ENCODE measurements around the gene PIP4K2B.

Gene PIP4K2B

GRCh38 chr17:38719943-38720641, 79.3 kb downstream of the PIP4K2B start:
- DNase-seq, result no peak
- H3K36me3 ChIP-seq, result peaks cover 84% of the 10 kb centered on the region
- no peaks in the 10 kb centered on the region for H3K9me3 ChIP-seq (ENCODE audit: severe bottlenecking)
- H3K27ac ChIP-seq, result no peak overlapping the region
- H3K4me3 ChIP-seq (ENCODE audit: low read depth, low read length), result no peak overlapping the region
- TF ChIP-seq CTCF (IDR thresholded peaks at IDR 0.05; ENCODE audit: low read depth, low read length), result no peak
- H3K27me3 ChIP-seq (ENCODE audit: insufficient read depth, low read depth, severe bottlenecking), result no peaks in the 10 kb centered on the region

GRCh38 chr17:38719289-38719942, 79.9 kb downstream of the PIP4K2B start:
- H3K4me3 ChIP-seq (ENCODE audit: low read depth, low read length), result no peak overlapping the region
- H3K27me3 ChIP-seq (ENCODE audit: insufficient read depth, low read depth, severe bottlenecking), result no peaks in the 10 kb centered on the region
- H3K9me3 ChIP-seq (ENCODE audit: severe bottlenecking), result no peaks in the 10 kb centered on the region
- peaks cover 84% of the 10 kb centered on the region for H3K36me3 ChIP-seq
- no peak for TF ChIP-seq CTCF (IDR thresholded peaks at IDR 0.05; ENCODE audit: low read depth, low read length)
- H3K27ac ChIP-seq, result no peak overlapping the region
- DNase-seq, result no peak

DNA sequence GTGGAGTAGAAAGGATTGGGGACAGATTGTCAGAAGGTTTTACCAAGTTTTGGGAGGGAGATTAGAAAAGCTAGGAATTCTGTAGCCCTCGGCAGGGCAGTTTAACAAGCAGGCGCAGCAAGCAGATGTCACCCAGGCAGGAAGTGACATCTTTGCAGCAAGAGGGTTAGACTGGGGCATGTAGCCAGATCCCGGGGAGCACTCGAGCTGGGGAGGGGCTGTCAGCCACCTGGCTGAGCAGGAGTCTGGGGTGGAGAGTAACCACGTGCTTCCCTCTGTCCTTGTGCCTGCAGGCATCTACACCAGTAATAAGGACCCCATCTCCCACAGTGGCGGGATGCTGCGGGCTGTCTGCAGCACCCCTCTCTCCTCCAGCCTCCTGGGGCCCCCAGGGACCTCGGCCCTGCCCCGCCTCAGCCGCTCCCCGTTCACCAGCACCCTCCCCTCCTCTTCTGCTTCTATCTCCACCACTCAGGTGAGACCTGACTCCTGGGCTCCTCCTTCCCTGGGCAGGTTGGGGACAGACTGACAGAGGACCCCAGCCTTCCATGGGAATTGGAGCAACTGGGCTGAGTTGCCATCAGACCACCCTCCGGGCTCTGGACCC, 82.1 kb downstream of the PIP4K2B start:
- peaks cover 88% of the 10 kb centered on the region for H3K36me3 ChIP-seq

GRCh38 chr17:38716368-38717005, 82.9 kb downstream of the PIP4K2B start:
- no peak overlapping the region for H3K4me3 ChIP-seq (ENCODE audit: low read depth, low read length)
- no peak for DNase-seq
- H3K9me3 ChIP-seq (ENCODE audit: severe bottlenecking), result no peaks in the 10 kb centered on the region
- TF ChIP-seq CTCF (IDR thresholded peaks at IDR 0.05; ENCODE audit: low read depth, low read length), result no peak
- H3K36me3 ChIP-seq, result peaks cover 92% of the 10 kb centered on the region
- no peak overlapping the region for H3K27ac ChIP-seq
- no peaks in the 10 kb centered on the region for H3K27me3 ChIP-seq (ENCODE audit: insufficient read depth, low read depth, severe bottlenecking)

More for the DNA sequence above, 82.1 kb downstream of the PIP4K2B start:
- Histone ChIP-seq H3K4me3 (ENCODE audit: low read depth, low read length) (no peak overlapping the region), H3K9me3 (ENCODE audit: severe bottlenecking) (no peaks in the 10 kb centered on the region), H3K27me3 (ENCODE audit: insufficient read depth, low read depth, severe bottlenecking) (no peaks in the 10 kb centered on the region), H3K27ac (no peak overlapping the region)
- no peak for DNase-seq
- no peak for TF ChIP-seq CTCF (IDR thresholded peaks at IDR 0.05; ENCODE audit: low read depth, low read length)

All from WERI-Rb-1 (cell line).